A673 (cell line): ENCODE measurements around the gene LY86.

Source experiments
- EZH2 ChIP-seq: fragments of 200-600 bp; sonication (generic); IDR thresholded peaks from 2 replicates; pipeline ENCODE4 v1.6.1; 2017; ENCODE audit warnings: borderline replicate concordance, low read depth, mild to moderate bottlenecking, mixed read lengths, antibody characterized with exemption, low read length; ENCODE audit not compliant: poor library complexity, severe bottlenecking
- TF ChIP-seq, protein P1 (sequence below): fragments of 300-800, 200-600 bp; sonication (generic); conservative IDR thresholded peaks from 2 replicates; pipeline ENCODE4 v1.5.1; 2017; ENCODE audit warnings: low read depth, mild to moderate bottlenecking, antibody characterized with exemption, low read length, moderate library complexity, mixed read lengths

DNA sequence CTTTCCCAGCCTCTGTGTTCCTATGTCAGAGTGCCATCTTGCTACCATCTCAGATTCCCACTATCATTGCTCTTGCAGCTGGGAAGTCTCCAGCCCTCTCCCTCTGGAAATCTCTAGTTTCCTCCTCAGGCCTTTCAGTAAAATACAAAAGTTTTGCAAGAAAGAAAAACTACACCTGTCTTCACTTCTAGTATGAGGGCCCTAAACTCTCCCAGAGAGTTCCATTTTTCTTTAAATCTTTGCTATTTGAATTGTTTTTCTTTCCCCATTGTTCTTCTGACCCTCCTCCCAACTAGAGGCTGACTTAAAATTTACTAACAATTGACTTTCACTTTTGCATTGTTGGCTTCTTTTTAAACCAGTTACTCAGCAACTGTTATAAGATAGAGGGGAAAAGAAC is 62.8 kb downstream of the LY86 start:
- no peak for TF ChIP-seq EZH2
- TF ChIP-seq, protein P1, sequence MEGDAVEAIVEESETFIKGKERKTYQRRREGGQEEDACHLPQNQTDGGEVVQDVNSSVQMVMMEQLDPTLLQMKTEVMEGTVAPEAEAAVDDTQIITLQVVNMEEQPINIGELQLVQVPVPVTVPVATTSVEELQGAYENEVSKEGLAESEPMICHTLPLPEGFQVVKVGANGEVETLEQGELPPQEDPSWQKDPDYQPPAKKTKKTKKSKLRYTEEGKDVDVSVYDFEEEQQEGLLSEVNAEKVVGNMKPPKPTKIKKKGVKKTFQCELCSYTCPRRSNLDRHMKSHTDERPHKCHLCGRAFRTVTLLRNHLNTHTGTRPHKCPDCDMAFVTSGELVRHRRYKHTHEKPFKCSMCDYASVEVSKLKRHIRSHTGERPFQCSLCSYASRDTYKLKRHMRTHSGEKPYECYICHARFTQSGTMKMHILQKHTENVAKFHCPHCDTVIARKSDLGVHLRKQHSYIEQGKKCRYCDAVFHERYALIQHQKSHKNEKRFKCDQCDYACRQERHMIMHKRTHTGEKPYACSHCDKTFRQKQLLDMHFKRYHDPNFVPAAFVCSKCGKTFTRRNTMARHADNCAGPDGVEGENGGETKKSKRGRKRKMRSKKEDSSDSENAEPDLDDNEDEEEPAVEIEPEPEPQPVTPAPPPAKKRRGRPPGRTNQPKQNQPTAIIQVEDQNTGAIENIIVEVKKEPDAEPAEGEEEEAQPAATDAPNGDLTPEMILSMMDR: no peak
